Fibroblast of mammary gland (primary cell): ENCODE measurements around the gene DEPDC5.
A peak's percentile ranks its signal among the peaks of the same experiment; 100 is the strongest.

Source experiments
- DNase-seq: peaks from one replicate; pipeline ENCODE4 v3.0.0-alpha.2; 2010; ENCODE audit warnings: low read depth
- H3K4me3 ChIP-seq: 2 replicates; pipeline ENCODE4 v1.5.1; 2011; ENCODE audit warnings: low read depth, mild to moderate bottlenecking, low read length, moderate library complexity; ENCODE audit not compliant: control insufficient read depth
- CTCF ChIP-seq: conservative IDR thresholded peaks from 2 replicates; pipeline ENCODE4 v1.5.1; 2011; ENCODE audit warnings: low read depth, low read length, inconsistent platforms; ENCODE audit not compliant: control insufficient read depth, insufficient read depth

DEPDC5 gene

GRCh38 chr22:31883989-31884388, 130.2 kb downstream of the DEPDC5 start:
- DNase-seq, result no peak
- TF ChIP-seq CTCF, result no peak
- no peak overlapping the region for H3K4me3 ChIP-seq

- no peak for TF ChIP-seq CTCF
- no peak overlapping the region for H3K4me3 ChIP-seq
- peak; percentile 31 for DNase-seq
Observed at GRCh38 chr22:31891366-31892079, 137.7 kb downstream of the DEPDC5 start.

- no peak overlapping the region for H3K4me3 ChIP-seq
- DNase-seq, result no peak
- TF ChIP-seq CTCF, result no peak
Observed at GRCh38 chr22:31892080-31892433, 138.2 kb downstream of the DEPDC5 start.

- H3K4me3 ChIP-seq, result no peak overlapping the region
- no peak for TF ChIP-seq CTCF
- no peak for DNase-seq
Observed at GRCh38 chr22:31893460-31893859, 139.6 kb downstream of the DEPDC5 start.

- TF ChIP-seq CTCF, result no peak
- no peak for DNase-seq
- H3K4me3 ChIP-seq, result no peak overlapping the region
Observed at GRCh38 chr22:31895411-31896123, 141.7 kb downstream of the DEPDC5 start.

GRCh38 chr22:31896472-31896871, 142.7 kb downstream of the DEPDC5 start:
- H3K4me3 ChIP-seq, result no peak overlapping the region
- no peak for DNase-seq
- no peak for TF ChIP-seq CTCF
